GM12892 (cell line): ENCODE results near the gene HOXA4.

Experiments
- DNase-seq: peaks from one replicate; pipeline ENCODE4 v3.0.0; 2011; ENCODE audit not compliant: insufficient read length
- FAIRE-seq: peaks from 2 replicates; lab custom pipeline; 2011; peaks lifted over from hg19 to GRCh38; lab: Jason Lieb, UNC
- POLR2A ChIP-seq: IDR thresholded peaks from 2 replicates; pipeline ENCODE4 v1.6.1; 2011; ENCODE audit warnings: low read depth, low read length, control low read depth
- POLR2AphosphoS5 ChIP-seq: IDR thresholded peaks from 2 replicates; pipeline ENCODE4 v1.6.1; 2011; ENCODE audit warnings: low read depth, low read length, control low read depth
- TAF1 ChIP-seq: IDR thresholded peaks from 2 replicates; pipeline ENCODE4 v1.6.1; 2011; ENCODE audit warnings: low read depth, mild to moderate bottlenecking, control low read depth, low read length, borderline replicate concordance

Gene HOXA4

GRCh38 chr7:27167916-27168264 is 37.3 kb upstream of the HOXA4 start:
- FAIRE-seq (no peak), DNase-seq (no peak)
- TF ChIP-seq TAF1 = no peak
- TF ChIP-seq POLR2A = no peak

DNA sequence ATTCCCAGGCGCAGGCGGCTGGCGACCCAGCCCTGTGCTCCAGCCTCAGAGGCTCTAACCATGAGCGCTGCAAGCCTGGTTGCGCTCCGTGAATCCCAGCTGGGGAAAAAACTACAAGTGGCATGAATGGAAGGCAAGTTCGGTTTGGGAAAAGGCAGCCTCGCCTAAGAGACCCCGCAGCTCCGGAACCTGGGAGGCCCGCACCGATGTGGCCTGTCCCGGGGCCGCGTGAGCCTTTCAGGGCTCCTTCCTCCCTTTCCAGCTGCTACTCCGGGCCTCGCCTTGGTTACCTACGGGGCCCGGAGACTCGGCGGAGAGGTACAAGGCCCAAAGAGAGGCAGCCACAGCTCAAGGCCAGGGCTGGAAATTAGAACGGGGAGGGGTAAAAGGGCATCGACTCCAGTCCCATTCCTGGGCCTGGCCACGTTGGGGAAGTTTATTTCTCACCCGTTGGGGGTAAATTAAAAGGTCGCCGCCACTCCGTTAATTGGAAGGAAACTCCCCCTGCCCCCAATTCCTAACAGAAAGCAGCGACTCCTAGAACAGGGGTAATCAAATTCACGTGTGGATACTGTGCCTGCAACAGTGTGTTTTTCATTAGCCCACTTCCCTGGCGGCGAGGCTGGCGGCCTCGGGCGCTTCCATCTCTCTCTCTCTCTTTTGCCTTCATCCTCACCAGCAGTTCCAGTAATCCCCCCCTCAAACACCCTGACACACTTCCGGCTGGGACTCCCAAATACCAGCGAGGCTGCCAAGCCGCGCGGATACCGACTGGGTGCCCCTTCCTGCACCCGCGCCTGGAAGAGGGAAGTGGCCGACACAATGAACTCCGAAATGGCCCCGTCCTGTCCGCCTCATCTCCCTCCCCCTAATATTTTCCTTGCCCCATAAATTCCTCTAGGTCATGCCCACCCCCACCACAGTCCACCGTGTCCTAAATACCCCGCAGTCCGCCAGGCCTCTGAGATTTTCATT is 36.3 kb upstream of the HOXA4 start:
- no peak for TF ChIP-seq POLR2A
- no peak for DNase-seq
- FAIRE-seq = no peak

DNA sequence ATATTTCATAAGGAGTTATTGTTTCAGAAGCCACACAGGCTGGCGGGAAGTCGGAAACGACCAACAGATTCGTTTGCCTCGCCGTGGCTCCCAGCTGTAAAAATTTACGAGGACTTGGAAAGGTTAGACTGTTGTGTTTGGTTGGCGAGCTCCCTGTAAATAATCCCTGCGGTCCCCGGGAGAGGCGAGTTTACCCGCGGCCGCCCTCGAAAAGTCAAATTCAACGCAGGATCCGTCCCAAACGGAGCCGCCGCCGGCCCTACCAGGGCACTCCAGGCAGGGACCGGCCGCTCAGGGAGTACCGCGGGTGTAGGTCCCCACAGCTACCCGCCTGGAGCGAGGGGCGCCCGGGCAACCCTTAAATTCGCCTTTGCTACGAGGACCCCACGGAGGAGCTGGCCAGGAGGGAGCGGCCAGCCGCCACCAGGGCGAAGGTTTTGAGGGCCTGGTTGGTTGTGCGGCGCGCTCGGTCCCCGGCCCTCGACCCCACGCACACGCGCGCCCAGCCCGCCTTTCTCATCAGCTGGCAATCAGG is 35.5 kb upstream of the HOXA4 start:
- no peak for DNase-seq
- TF ChIP-seq POLR2A (no peak), TAF1 (no peak), POLR2AphosphoS5 (no peak)

GRCh38 chr7:27165089-27165995 is 34.8 kb upstream of the HOXA4 start, which contains the start of gene HOXA9:
Gene HOXA9, minus strand, starts transcription at chr7:27165537. Its CDS starts 80 bp downstream, at chr7:27165457.
- DNase-seq (no peak), FAIRE-seq (no peak)
- TF ChIP-seq POLR2AphosphoS5 (no peak), TAF1 (0 out of 2 replicates have a peak, but pooled peaks have one; percentile 19), POLR2A (peak; percentile 57; the same call in 1 of the 2 replicates)

More for the DNA sequence above, 35.5 kb upstream of the HOXA4 start:
- FAIRE-seq = no peak

GRCh38 chr7:27164367-27165088 is 34.0 kb upstream of the HOXA4 start:
- no peak for TF ChIP-seq POLR2A
- TF ChIP-seq TAF1 = no peak
- no peak for TF ChIP-seq POLR2AphosphoS5
- FAIRE-seq (no peak), DNase-seq (no peak)

GRCh38 chr7:27164045-27164366 is 33.4 kb upstream of the HOXA4 start:
- no peak for TF ChIP-seq POLR2A
- TF ChIP-seq POLR2AphosphoS5 = no peak
- no peak for TF ChIP-seq TAF1
- DNase-seq = no peak
- no peak for FAIRE-seq

- TF ChIP-seq POLR2A (no peak), TAF1 (no peak), POLR2AphosphoS5 (no peak)
- DNase-seq = no peak
- no peak for FAIRE-seq
Observed at GRCh38 chr7:27163288-27164044, 32.9 kb upstream of the HOXA4 start.

DNA sequence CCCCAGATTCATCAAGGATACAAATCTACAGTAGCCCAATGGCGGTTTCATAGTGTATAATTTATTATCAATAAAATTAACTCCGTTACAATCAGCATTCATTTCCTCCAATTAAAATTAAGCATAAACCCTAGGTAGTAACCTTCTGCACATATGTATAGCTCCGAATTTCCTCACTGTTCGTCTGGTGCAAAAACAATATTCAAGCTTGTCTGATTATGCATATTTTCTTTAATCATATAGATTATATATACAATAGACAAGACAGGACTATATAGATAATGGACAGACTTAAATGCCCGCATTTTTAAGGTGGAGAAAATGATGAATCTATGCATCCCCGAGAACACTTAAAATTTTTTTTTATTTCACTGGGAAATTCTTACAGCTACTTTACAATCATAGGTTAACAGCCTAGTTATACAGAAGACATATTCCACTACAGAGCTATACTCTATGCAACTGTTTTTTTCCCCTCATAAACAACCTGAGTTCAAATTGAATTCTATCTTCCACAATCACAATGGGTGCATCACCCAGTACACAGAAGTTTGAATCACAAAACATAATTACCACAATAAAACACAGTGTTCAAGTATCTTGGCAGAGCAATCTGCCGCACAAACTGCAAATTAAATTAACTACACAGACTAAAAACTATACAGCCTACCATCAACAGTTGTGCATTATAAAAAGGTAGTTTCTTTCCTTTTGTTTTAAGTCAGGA is 32.2 kb upstream of the HOXA4 start:
- no peak for FAIRE-seq

GRCh38 chr7:27161721-27162560 is 31.4 kb upstream of the HOXA4 start:
- no peak for FAIRE-seq
- no peak for DNase-seq
- TF ChIP-seq TAF1 (no peak), POLR2AphosphoS5 (no peak), POLR2A (no peak)

More for the DNA sequence above, 32.2 kb upstream of the HOXA4 start:
- TF ChIP-seq TAF1 (no peak), POLR2AphosphoS5 (no peak), POLR2A (no peak)
- no peak for DNase-seq
